Measurements from ENCODE around the gene DVL1.
A peak's percentile ranks its signal among the peaks of the same experiment; 100 is the strongest.

DVL1 gene

GRCh38 chr1:1332774-1333480, 16.3 kb downstream of the DVL1 start:
- Histone ChIP-seq H2AFZ (ENCODE audit: low read length, unreplicated experiment) (no peak overlapping the region), H3K79me2 (ENCODE audit: control insufficient read depth, insufficient read depth, low read length, unreplicated experiment) (no peaks in the 10 kb centered on the region), H3K4me1 (ENCODE audit: control insufficient read depth, insufficient read depth, low read length, unreplicated experiment) (peaks cover 3% of the 10 kb centered on the region), H3K36me3 (ENCODE audit: insufficient read depth, low read length) (peaks cover 2% of the 10 kb centered on the region; the same call in 1 of the 2 replicates), H3K4me3 (ENCODE audit: low read depth, low read length) (no peak overlapping the region), H3K27ac (ENCODE audit: low read depth, low read length) (no peak overlapping the region), H3K27me3 (ENCODE audit: insufficient read depth, low read length) (no peaks in the 10 kb centered on the region)

DNA sequence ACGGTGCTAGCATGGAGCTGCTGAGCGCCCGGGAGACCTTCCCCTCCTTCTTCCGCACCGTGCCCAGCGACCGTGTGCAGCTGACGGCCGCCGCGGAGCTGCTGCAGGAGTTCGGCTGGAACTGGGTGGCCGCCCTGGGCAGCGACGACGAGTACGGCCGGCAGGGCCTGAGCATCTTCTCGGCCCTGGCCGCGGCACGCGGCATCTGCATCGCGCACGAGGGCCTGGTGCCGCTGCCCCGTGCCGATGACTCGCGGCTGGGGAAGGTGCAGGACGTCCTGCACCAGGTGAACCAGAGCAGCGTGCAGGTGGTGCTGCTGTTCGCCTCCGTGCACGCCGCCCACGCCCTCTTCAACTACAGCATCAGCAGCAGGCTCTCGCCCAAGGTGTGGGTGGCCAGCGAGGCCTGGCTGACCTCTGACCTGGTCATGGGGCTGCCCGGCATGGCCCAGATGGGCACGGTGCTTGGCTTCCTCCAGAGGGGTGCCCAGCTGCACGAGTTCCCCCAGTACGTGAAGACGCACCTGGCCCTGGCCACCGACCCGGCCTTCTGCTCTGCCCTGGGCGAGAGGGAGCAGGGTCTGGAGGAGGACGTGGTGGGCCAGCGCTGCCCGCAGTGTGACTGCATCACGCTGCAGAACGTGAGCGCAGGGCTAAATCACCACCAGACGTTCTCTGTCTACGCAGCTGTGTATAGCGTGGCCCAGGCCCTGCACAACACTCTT, 17.0 kb downstream of the DVL1 start:
- H3K27me3 ChIP-seq (ENCODE audit: insufficient read depth, low read length): no peaks in the 10 kb centered on the region
- H2AFZ ChIP-seq (ENCODE audit: low read length, unreplicated experiment): no peak overlapping the region
- H3K79me2 ChIP-seq (ENCODE audit: control insufficient read depth, insufficient read depth, low read length, unreplicated experiment): no peaks in the 10 kb centered on the region
- H3K4me1 ChIP-seq (ENCODE audit: control insufficient read depth, insufficient read depth, low read length, unreplicated experiment): peaks cover 3% of the 10 kb centered on the region
- no peaks in the 10 kb centered on the region for H3K36me3 ChIP-seq (ENCODE audit: insufficient read depth, low read length)
- no peak overlapping the region for H3K27ac ChIP-seq (ENCODE audit: low read depth, low read length)
- H3K4me3 ChIP-seq (ENCODE audit: low read depth, low read length): no peak overlapping the region

DNA sequence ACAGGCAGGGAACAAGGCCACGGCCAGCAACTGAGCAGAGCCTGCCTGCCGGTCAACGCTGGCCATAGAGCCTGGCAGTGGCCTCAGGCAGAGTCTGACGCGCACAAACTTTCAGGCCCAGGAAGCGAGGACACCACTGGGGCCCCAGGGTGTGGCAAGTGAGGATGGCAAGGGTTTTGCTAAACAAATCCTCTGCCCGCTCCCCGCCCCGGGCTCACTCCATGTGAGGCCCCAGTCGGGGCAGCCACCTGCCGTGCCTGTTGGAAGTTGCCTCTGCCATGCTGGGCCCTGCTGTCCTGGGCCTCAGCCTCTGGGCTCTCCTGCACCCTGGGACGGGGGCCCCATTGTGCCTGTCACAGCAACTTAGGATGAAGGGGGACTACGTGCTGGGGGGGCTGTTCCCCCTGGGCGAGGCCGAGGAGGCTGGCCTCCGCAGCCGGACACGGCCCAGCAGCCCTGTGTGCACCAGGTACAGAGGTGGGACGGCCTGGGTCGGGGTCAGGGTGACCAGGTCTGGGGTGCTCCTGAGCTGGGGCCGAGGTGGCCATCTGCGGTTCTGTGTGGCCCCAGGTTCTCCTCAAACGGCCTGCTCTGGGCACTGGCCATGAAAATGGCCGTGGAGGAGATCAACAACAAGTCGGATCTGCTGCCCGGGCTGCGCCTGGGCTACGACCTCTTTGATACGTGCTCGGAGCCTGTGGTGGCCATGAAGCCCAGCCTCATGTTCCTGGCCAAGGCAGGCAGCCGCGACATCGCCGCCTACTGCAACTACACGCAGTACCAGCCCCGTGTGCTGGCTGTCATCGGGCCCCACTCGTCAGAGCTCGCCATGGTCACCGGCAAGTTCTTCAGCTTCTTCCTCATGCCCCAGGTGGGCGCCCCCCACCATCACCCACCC, 17.9 kb downstream of the DVL1 start, which contains the start of gene TAS1R3:
Gene TAS1R3 (plus strand): TSS at position 213 of the 898 bp plus-strand sequence. CDS start 66 bp downstream, at position 279.
- Histone ChIP-seq H3K27me3 (ENCODE audit: insufficient read depth, low read length) (no peaks in the 10 kb centered on the region), H3K4me1 (ENCODE audit: control insufficient read depth, insufficient read depth, low read length, unreplicated experiment) (peaks cover 3% of the 10 kb centered on the region), H3K79me2 (ENCODE audit: control insufficient read depth, insufficient read depth, low read length, unreplicated experiment) (no peaks in the 10 kb centered on the region), H3K27ac (ENCODE audit: low read depth, low read length) (no peak within 1 kb of the TSS), H2AFZ (ENCODE audit: low read length, unreplicated experiment) (no peak within 1 kb of the TSS), H3K4me3 (ENCODE audit: low read depth, low read length) (no peak within 1 kb of the TSS), H3K36me3 (ENCODE audit: insufficient read depth, low read length) (no peaks in the 10 kb centered on the region)

DNA sequence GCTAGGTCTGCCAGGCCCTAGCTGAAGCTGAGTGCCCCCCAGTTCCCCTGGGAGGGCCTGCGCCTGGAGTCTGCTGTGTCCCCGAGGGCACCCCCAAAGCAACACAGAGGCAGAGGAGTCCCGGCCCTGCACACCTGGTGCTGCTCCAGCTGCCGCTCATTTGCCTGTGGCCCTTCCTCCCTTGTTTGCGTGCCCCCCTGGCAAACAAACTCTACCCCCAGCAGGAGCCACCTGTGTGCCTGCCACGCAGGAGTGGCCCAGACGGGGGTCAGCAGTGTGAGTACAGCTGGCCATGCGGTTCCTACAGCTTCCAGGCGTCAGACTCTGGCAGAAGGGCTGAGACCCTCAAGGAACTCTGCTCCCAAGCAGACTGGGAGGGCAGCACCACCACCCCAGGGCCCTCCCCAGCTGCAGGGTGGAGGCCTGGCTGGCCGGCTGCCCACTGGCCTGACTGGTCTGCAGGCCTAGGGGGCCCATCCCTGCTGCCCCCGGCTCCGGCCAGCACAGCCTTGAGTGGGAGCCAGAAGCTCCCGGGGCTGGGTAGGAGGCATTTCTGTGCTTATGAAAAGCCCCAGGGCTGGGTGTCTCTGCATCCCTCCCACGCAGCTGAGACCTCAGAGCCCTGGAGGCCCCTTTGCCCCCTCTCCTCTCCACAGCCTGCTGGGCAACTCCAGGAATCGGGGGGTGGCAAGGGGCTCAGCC, 18.7 kb downstream of the DVL1 start:
- H3K4me1 ChIP-seq (ENCODE audit: control insufficient read depth, insufficient read depth, low read length, unreplicated experiment): peaks cover 9% of the 10 kb centered on the region
- no peaks in the 10 kb centered on the region for H3K36me3 ChIP-seq (ENCODE audit: insufficient read depth, low read length)
- H3K4me3 ChIP-seq (ENCODE audit: low read depth, low read length): no peak overlapping the region
- H3K27ac ChIP-seq (ENCODE audit: low read depth, low read length): no peak overlapping the region
- peaks cover 7% of the 10 kb centered on the region for H3K79me2 ChIP-seq (ENCODE audit: control insufficient read depth, insufficient read depth, low read length, unreplicated experiment)
- H2AFZ ChIP-seq (ENCODE audit: low read length, unreplicated experiment): no peak overlapping the region
- no peaks in the 10 kb centered on the region for H3K27me3 ChIP-seq (ENCODE audit: insufficient read depth, low read length)

DNA sequence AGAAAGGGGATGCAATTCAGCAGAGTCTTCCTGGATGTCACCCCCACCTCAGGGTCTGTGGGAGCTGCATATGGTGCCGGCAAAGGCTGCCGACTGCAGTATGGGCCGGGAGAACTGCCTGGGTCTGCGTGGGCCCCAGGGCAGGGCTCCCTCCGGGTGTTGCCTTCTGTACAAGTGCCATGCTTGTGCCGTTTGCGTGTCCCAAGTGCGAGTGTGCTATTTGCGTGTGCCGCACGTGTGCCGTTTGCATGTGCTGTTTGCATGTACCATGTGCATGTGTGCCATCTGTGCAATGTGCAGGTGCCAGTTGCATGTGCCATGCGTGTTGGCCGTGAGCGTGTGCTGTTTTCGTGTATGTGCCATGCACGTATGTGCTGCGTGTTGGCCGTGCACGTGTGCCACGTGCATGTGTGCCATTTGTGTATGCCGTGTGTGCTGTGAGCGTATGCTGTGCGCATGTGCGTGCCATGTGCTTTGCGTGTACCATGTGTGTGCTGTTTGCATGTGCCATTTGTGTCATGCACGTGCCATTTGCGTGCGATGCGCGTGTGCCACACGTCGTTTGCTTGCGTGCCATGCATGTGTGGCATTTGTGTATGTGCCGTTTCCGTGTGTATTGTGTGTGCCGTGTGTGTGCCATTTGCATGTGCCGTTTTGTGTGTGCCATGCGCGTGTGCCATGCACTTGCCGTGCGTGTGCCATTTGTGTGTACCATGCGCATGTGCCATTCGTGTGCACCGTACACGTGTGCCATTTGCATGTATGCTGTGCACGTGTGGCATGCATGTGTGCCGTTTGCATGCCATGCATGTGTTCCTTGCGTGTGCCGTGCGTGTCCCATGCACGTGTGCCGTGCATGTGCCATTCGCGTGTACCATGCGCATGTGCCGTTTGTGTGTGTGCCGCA, 19.7 kb downstream of the DVL1 start:
- no peaks in the 10 kb centered on the region for H3K36me3 ChIP-seq (ENCODE audit: insufficient read depth, low read length)
- no peak overlapping the region for H3K27ac ChIP-seq (ENCODE audit: low read depth, low read length)
- H3K79me2 ChIP-seq (ENCODE audit: control insufficient read depth, insufficient read depth, low read length, unreplicated experiment): peaks cover 15% of the 10 kb centered on the region
- H3K27me3 ChIP-seq (ENCODE audit: insufficient read depth, low read length): no peaks in the 10 kb centered on the region
- H3K4me1 ChIP-seq (ENCODE audit: control insufficient read depth, insufficient read depth, low read length, unreplicated experiment): peaks cover 10% of the 10 kb centered on the region
- H3K4me3 ChIP-seq (ENCODE audit: low read depth, low read length): no peak overlapping the region
- H2AFZ ChIP-seq (ENCODE audit: low read length, unreplicated experiment): no peak overlapping the region

GRCh38 chr1:1328254-1328653, 21.0 kb downstream of the DVL1 start:
- H3K79me2 ChIP-seq (ENCODE audit: control insufficient read depth, insufficient read depth, low read length, unreplicated experiment): peaks cover 24% of the 10 kb centered on the region
- no peaks in the 10 kb centered on the region for H3K36me3 ChIP-seq (ENCODE audit: insufficient read depth, low read length)
- H3K4me1 ChIP-seq (ENCODE audit: control insufficient read depth, insufficient read depth, low read length, unreplicated experiment): peaks cover 13% of the 10 kb centered on the region
- H3K27ac ChIP-seq (ENCODE audit: low read depth, low read length): no peak overlapping the region
- no peak overlapping the region for H3K4me3 ChIP-seq (ENCODE audit: low read depth, low read length)
- H2AFZ ChIP-seq (ENCODE audit: low read length, unreplicated experiment): no peak overlapping the region
- no peaks in the 10 kb centered on the region for H3K27me3 ChIP-seq (ENCODE audit: insufficient read depth, low read length)

DNA sequence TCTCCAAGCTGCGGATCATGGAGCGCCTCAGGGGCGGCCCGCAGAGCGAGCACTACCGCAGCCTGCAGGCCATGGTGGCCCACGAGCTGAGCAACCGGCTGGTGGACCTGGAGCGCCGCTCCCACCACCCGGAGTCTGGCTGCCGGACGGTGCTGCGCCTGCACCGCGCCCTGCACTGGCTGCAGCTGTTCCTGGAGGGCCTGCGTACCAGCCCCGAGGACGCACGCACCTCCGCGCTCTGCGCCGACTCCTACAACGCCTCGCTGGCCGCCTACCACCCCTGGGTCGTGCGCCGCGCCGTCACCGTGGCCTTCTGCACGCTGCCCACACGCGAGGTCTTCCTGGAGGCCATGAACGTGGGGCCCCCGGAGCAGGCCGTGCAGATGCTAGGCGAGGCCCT, 21.9 kb downstream of the DVL1 start:
- no peak overlapping the region for H3K4me3 ChIP-seq (ENCODE audit: low read depth, low read length)
- H3K79me2 ChIP-seq (ENCODE audit: control insufficient read depth, insufficient read depth, low read length, unreplicated experiment): peaks cover 31% of the 10 kb centered on the region
- H3K4me1 ChIP-seq (ENCODE audit: control insufficient read depth, insufficient read depth, low read length, unreplicated experiment): peaks cover 19% of the 10 kb centered on the region
- H3K36me3 ChIP-seq (ENCODE audit: insufficient read depth, low read length): no peaks in the 10 kb centered on the region
- H3K27me3 ChIP-seq (ENCODE audit: insufficient read depth, low read length): no peaks in the 10 kb centered on the region
- no peak overlapping the region for H3K27ac ChIP-seq (ENCODE audit: low read depth, low read length)
- H2AFZ ChIP-seq (ENCODE audit: low read length, unreplicated experiment): no peak overlapping the region

- H3K79me2 ChIP-seq (ENCODE audit: control insufficient read depth, insufficient read depth, low read length, unreplicated experiment): peaks cover 43% of the 10 kb centered on the region
Measured at GRCh38 chr1:1326075-1326605, 23.1 kb downstream of the DVL1 start.

GRCh38 chr1:1325288-1326074, 23.7 kb downstream of the DVL1 start:
- Histone ChIP-seq H3K27ac (ENCODE audit: low read depth, low read length) (0 out of 2 replicates have a peak overlapping the region, but pooled peaks have one; percentile 11), H3K79me2 (ENCODE audit: control insufficient read depth, insufficient read depth, low read length, unreplicated experiment) (peaks cover 49% of the 10 kb centered on the region), H3K4me1 (ENCODE audit: control insufficient read depth, insufficient read depth, low read length, unreplicated experiment) (peaks cover 32% of the 10 kb centered on the region), H3K27me3 (ENCODE audit: insufficient read depth, low read length) (no peaks in the 10 kb centered on the region), H3K4me3 (ENCODE audit: low read depth, low read length) (peak overlapping the region; percentile 95), H3K36me3 (ENCODE audit: insufficient read depth, low read length) (no peaks in the 10 kb centered on the region), H2AFZ (ENCODE audit: low read length, unreplicated experiment) (no peak overlapping the region)

More at GRCh38 chr1:1326075-1326605, 23.1 kb downstream of the DVL1 start:
- no peaks in the 10 kb centered on the region for H3K36me3 ChIP-seq (ENCODE audit: insufficient read depth, low read length)
- no peak overlapping the region for H2AFZ ChIP-seq (ENCODE audit: low read length, unreplicated experiment)
- H3K27me3 ChIP-seq (ENCODE audit: insufficient read depth, low read length): no peaks in the 10 kb centered on the region
- peaks cover 28% of the 10 kb centered on the region for H3K4me1 ChIP-seq (ENCODE audit: control insufficient read depth, insufficient read depth, low read length, unreplicated experiment)
- H3K4me3 ChIP-seq (ENCODE audit: low read depth, low read length): peak overlapping the region; percentile 95
- no peak overlapping the region for H3K27ac ChIP-seq (ENCODE audit: low read depth, low read length)

All from ACC112 (cell line).